UCSD-AML1 (cell line): ENCODE results near the gene FAM20C.
"Not testable (repeated sequence)": the region's sequence is repeated elsewhere in the genome, so short reads cannot be mapped to it uniquely, and the experiment has no call there.

Experiments used
- DNase-seq: peaks from one replicate; lab custom pipeline; 2025; ENCODE audit not compliant: unreplicated experiment; lab: John Stamatoyannopoulos, UW

FAM20C gene

GRCh38 chr7:240887-241421 is 48.6 kb downstream of the FAM20C start:
- no peak for DNase-seq

GRCh38 chr7:241513-241912 is 49.1 kb downstream of the FAM20C start:
- DNase-seq, result no peak

DNA sequence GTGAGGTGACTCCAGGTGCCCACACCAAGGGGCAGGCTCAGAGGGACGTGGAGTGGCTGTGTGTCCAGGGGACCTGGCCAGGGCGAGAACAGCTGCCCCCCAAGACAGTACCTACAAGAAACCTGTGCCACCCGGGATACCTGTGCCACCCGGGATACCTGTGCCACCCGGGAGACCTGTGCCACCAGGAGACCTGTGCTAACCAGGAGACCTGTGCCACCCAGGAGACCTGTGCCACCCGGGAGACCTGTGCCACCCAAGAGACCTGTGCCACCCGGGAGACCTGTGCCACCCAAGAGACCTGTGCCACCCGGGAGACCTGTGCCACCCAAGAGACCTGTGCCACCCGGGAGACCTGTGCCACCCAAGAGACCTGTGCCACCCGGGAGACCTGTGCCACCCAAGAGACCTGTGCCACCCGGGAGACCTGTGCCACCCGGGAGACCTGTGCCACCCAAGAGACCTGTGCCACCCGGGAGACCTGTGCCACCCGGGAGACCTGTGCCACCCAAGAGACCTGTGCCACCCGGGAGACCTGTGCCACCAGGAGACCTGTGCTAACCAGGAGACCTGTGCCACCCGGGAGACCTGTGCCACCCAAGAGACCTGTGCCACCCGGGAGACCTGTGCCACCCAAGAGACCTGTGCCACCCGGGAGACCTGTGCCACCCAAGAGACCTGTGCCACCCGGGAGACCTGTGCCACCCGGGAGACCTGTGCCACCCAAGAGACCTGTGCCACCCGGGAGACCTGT is 50.6 kb downstream of the FAM20C start:
- not testable (repeated sequence) for DNase-seq

DNA sequence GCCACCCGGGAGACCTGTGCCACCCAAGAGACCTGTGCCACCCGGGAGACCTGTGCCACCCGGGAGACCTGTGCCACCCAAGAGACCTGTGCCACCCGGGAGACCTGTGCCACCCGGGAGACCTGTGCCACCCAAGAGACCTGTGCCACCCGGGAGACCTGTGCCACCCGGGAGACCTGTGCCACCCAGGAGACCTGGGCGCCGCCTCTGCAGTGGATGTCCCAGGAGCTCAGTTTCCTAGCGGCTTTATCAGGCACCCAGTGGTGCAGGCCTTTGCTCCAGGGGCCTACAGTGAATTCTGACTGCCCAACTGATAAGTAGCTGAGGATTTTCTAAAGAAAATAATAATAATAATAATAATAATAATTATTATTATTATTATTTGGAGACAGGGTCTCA is 51.2 kb downstream of the FAM20C start:
- DNase-seq, result not testable (repeated sequence)

- DNase-seq, result no peak
Observed at GRCh38 chr7:244974-245373, 52.6 kb downstream of the FAM20C start.

DNA sequence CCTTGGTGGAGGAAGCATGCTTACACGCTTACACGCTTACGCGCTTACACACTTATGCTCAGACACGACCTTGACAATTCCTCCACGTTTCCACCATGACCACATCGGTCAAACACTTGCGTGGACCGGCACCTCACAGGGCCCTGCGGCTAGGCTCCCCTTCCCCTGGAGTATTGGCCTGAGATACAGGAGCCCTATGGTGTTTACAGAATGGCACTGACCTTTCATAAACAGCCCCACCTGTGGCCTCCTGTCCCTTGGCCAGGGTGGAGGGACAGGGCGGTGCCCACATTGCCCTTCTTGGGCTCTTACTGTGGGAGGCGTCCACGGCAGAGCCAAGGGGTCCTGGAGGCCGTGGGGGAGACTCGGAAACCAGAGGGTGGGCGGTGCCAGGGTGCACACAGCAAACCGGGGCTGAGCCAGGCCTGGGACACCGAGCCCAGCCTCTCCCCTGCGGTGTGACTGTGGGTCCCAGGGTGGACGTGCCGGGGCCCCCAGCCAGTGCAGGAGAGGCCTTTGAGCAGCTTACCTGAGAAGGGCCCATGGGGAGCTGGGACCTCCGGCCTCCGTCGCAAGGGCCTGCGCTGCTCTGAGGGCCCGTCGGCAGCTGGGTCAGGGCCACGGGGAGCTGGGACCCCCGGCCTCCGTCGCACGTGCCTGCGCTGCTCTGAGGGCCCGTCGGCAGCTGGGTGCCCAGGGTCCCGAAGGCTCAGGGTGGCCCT is 53.4 kb downstream of the FAM20C start:
- DNase-seq, result no peak

GRCh38 chr7:246451-246850 is 54.1 kb downstream of the FAM20C start:
- no peak for DNase-seq

- no peak for DNase-seq
Observed at GRCh38 chr7:247181-247580, 54.8 kb downstream of the FAM20C start.

- DNase-seq, result no peak
Observed at GRCh38 chr7:247636-248035, 55.3 kb downstream of the FAM20C start.

- no peak for DNase-seq
Observed at GRCh38 chr7:248732-249435, 56.5 kb downstream of the FAM20C start.

DNA sequence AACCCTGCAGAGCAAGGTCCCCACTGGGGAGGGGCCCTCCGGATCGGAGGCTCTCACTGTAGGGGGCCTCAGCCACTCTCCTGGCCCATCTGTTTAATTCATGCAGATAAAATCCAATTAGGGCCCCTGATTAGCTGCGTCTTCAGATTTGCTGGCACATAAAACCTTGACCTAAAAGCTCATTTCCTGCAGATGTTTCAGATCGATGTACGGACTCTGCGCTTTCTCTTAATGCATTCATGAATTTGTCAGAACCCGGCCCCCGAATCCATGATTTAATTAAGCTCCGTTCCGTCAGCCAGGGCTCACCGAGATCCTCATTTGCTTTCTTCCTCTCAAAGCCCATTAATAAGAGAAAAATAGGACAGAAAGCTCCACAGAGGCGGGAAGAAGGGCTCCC is 57.6 kb downstream of the FAM20C start:
- DNase-seq, result no peak

GRCh38 chr7:250523-250922 is 58.2 kb downstream of the FAM20C start:
- no peak for DNase-seq

- DNase-seq, result no peak
Observed at GRCh38 chr7:251005-251404, 58.6 kb downstream of the FAM20C start.

DNA sequence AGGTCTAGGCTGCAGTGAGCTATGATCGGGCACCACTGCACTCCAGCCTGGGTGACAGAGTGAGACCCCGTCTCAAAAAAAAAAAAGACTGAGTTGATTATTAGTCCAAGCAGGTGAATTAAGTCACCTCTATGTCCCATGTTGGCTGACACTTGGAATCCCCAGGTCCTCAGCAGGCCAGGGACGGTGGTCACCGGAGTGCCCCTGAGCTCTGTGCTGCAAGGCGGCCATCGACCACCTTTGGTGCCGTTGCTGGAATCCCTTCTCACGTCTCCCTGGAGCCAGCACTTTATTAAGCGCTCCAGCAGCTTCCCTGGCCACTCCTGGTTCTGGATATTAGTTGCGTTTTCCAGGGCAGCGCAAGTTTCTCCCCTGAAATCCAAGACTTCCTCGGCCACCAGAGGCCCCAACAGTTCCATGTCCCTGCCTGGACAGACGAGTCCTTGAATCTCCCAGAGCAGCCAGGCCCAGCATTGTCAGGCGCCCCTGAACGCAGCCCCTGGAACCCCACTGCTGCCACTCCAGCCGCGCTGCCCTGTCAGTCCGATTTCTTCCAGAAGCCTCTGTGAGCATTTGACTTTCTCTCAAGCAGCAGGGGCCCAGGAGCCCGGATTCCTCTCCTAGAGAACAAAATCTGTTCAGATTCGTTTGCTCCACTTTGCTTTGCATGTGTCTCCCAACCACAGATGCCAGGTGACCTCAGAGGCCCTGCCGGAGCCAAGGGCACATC is 59.2 kb downstream of the FAM20C start:
- DNase-seq, result no peak

DNA sequence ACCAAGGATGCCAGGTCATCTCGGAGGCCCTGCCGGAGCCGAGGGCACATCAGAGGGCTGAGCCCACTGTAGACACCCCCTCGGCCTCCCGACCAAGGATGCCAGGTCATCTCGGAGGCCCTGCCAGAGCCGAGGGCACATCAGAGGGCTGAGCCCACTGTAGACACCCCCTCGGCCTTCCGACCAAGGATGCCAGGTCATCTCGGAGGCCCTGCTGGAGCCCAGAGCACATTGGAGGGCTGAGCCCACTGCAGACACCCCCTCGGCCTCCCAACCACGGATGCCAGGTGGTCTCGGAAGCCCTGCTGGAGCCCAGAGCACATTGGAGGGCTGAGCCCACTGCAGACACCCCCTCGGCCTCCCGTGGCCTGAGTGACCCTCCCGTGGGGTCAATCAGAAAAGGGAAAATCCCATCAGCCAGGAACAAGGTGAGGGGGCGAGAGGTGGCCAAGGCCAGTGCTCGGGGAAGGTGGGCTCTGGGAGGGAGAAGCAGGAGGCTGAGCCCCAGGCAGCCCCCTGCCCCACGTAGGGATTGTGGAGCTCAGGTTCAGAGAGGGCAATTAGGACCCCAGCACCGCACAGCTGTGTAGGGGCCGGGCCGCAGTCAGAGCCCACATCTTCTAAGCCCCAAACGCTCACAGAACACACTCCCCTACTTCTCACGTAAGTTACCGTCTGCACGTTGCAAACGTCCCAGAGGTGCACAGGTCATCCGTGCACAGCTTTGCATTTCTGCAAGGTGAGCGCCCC is 60.0 kb downstream of the FAM20C start:
- DNase-seq, result no peak

DNA sequence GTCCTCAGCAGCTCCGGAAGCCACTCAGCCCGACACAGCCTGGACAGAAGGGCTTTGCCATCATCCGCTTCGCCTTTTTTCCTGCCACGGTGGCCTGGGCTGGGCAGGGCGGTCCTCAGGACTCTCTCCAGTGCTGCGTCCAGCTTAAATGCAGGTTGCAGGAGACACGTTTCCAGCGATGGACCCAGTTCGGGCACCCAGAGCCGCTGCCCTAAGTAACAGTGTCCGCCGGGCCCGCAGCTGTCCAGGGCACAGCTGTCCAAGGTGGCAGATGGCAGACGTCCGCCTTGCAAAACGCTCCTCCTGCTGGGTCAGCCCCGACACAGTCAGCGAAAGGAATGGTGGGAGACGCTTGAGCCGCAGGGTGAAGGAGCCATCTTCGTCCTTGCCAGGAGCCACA is 60.6 kb downstream of the FAM20C start:
- no peak for DNase-seq

- no peak for DNase-seq
Observed at GRCh38 chr7:253581-254336, 61.4 kb downstream of the FAM20C start.

- DNase-seq, result no peak
Observed at GRCh38 chr7:254337-255037, 62.1 kb downstream of the FAM20C start.

- no peak for DNase-seq
Observed at GRCh38 chr7:255038-255435, 62.7 kb downstream of the FAM20C start.
